PC-9 (cell line): ENCODE measurements around the gene DCD.

Experiments
- CTCF ChIP-seq: fragments of 200-600 bp; sonication (generic); conservative IDR thresholded peaks from 2 replicates; pipeline ENCODE4 v1.6.1; 2017; ENCODE audit warnings: mixed run types, antibody characterized with exemption, mild to moderate bottlenecking, moderate library complexity
- EZH2 ChIP-seq: fragments of 200-600 bp; sonication (generic); IDR thresholded peaks from 2 replicates; pipeline ENCODE4 v1.8.0; 2017; ENCODE audit warnings: antibody characterized with exemption, low read depth

GRCh38 chr12:54634795-54635194 is 13.4 kb downstream of the DCD start, which contains the start of gene LACRT:
- no peak for TF ChIP-seq CTCF
- no peak for TF ChIP-seq EZH2
